Caco-2 (cell line): ENCODE measurements around the gene CCDC175. TPM values are rescaled to one million over a fixed set of nuclear protein-coding genes. Genes with fewer than 3 reads are reported as not detected.

Experiments
- BruUV-seq: library from RNA; stranded (reverse); fragments of 400-500 nt; replicated peaks from 2 replicates; lab custom pipeline; 2021; lab: Mats Ljungman, UMichigan
- CTCF ChIA-PET: fragments of 300-600 bp; sonication (Branson Sonifier 250); formaldehyde crosslinking; loops from one replicate; lab custom pipeline; 2022; ENCODE audit warnings: antibody characterized with exemption; lab: Charles Lee
- POLR2A ChIA-PET: fragments of 300-600 bp; sonication (Branson Sonifier 250); formaldehyde crosslinking; loops from one replicate; lab custom pipeline; 2022; ENCODE audit warnings: antibody characterized with exemption; lab: Charles Lee
- DNase-seq, 2 experiments: peaks; one replicate each; pipeline versions ENCODE4 v3.0.0 to v3.0.0-alpha.2; 2020 to 2022
- H3K27me3 ChIP-seq: replicated peaks from 2 replicates; pipeline ENCODE4 v1.6.0; 2011; ENCODE audit warnings: low read length; ENCODE audit not compliant: control insufficient read depth, insufficient read depth
- H3K36me3 ChIP-seq: 2 replicates; pipeline ENCODE4 v1.5.1; 2011; ENCODE audit warnings: low read length; ENCODE audit not compliant: control insufficient read depth, insufficient read depth
- H3K4me1 ChIP-seq: fragments of 250-450 bp; sonication (Bioruptor Pico); 2 replicates; pipeline ENCODE4 v1.5.1; 2020; ENCODE audit warnings: mild to moderate bottlenecking
- H3K4me3 ChIP-seq: 2 replicates; pipeline ENCODE4 v1.5.1; 2011; ENCODE audit warnings: low read depth, mild to moderate bottlenecking, control low read depth, low read length
- H3K9me3 ChIP-seq: fragments of 250-450 bp; sonication (Bioruptor Pico); 2 replicates; pipeline ENCODE4 v1.5.1; 2020; ENCODE audit warnings: mild to moderate bottlenecking, moderate library complexity
- H3K27ac Mint-ChIP-seq: one replicate; pipeline ENCODE4 v1.8.0; 2022; ENCODE audit warnings: mixed read lengths; ENCODE audit not compliant: unreplicated experiment
- H3K27me3 Mint-ChIP-seq: one replicate; pipeline ENCODE4 v1.8.0; 2022; ENCODE audit warnings: mixed read lengths; ENCODE audit not compliant: insufficient read depth, unreplicated experiment
- H3K36me3 Mint-ChIP-seq: one replicate; pipeline ENCODE4 v1.8.0; 2022; ENCODE audit warnings: mild to moderate bottlenecking, mixed read lengths; ENCODE audit not compliant: insufficient read depth, unreplicated experiment
- H3K4me1 Mint-ChIP-seq: one replicate; pipeline ENCODE4 v1.8.0; 2022; ENCODE audit warnings: low read depth, mixed read lengths; ENCODE audit not compliant: unreplicated experiment
- H3K4me3 Mint-ChIP-seq: one replicate; pipeline ENCODE4 v1.8.0; 2022; ENCODE audit warnings: mild to moderate bottlenecking, moderate library complexity, mixed read lengths; ENCODE audit not compliant: unreplicated experiment
- H3K9me3 Mint-ChIP-seq: one replicate; pipeline ENCODE4 v1.8.0; 2022; ENCODE audit warnings: mixed read lengths; ENCODE audit not compliant: unreplicated experiment
- CTCF ChIP-seq, 2 experiments: fragments of 200-600 bp in 1 of 2; IDR thresholded peaks; 1 replicate in 1 of 2; 2 replicates in 1 of 2; pipeline versions ENCODE4 v1.5.1 to v1.8.0; 2011 to 2022; ENCODE audit warnings: antibody characterized with exemption in 1 of 2, control low read depth in 1 of 2, inconsistent platforms in 1 of 2, low read depth in 1 of 2, low read length in 1 of 2, mild to moderate bottlenecking in 1 of 2, moderate library complexity in 1 of 2; ENCODE audit not compliant: insufficient read depth in 1 of 2, severe bottlenecking in 1 of 2, unreplicated experiment in 1 of 2
- intact Hi-C: fragments of 100-400 bp; cut with micrococcal nuclease; formaldehyde crosslinking; loops from one replicate; pipeline ENCODE4 v1.10.0; 2022; ENCODE audit not compliant: unreplicated experiment
- total RNA-seq: library from RNA; stranded (reverse); gene quantifications from 2 replicates; pipeline ENCODE4 v1.2.3, GENCODE V29; 2022

The CCDC175 gene
- total RNA-seq, 1 experiment from 2014 or later = not detected

- Mint-ChIP-seq H3K9me3 (no peaks in the 10 kb centered on the region), H3K4me1 (no peaks in the 10 kb centered on the region), H3K36me3 (no peaks in the 10 kb centered on the region), H3K27ac (no peak overlapping the region), H3K4me3 (no peak overlapping the region), H3K27me3 (no peaks in the 10 kb centered on the region)
- H3K4me3 ChIP-seq = no peak overlapping the region
- ChIA-PET CTCF (no interaction called here), POLR2A (no interaction called here)
- DNase-seq = no peak
- no peaks in the 10 kb centered on the region for H3K27me3 ChIP-seq
- H3K36me3 ChIP-seq = no peaks in the 10 kb centered on the region
- no peaks in the 10 kb centered on the region for H3K9me3 ChIP-seq
- TF ChIP-seq CTCF (IDR thresholded peaks at IDR 0.05; ENCODE audit: insufficient read depth in 1 of 2, low read depth in 1 of 2, low read length in 1 of 2, severe bottlenecking in 1 of 2, unreplicated experiment in 1 of 2) = no peak
- BruUV-seq = no TSS peak
- intact Hi-C loops = no loop called here
- H3K4me1 ChIP-seq = no peaks in the 10 kb centered on the region
These were observed 39.1 kb downstream of the CCDC175 start for GRCh38 chr14:59537476-59537875.

DNA sequence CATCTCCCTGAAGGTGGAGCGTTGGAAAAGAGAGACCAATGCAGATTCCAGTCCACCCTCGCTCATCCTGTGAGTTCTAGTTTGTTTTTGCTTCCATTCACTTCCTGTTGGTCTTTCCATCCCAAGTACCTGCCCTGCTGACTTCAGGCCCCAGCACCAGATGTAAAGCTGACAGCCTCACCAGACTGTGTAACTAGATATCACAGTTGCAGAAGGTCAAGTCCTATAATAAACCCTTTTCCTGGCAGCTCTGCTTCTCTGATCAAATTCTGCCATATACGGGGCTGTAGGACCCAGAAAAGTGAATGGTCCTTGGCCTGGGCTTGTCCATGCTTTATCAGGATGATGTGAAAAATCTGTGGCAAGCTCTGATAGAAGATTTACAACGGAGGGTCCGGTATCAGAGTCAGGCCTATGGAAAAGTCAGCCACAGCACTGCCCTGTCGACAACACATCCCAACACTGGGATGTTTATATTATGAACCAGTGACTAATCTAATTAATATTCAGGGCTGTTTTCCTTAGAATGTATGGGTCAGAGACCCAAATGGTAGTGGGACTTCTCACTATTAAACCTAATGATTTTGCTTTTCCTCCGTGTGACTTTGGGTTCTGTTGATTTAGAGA, 42.1 kb downstream of the CCDC175 start:
- Mint-ChIP-seq H3K27ac (no peak overlapping the region), H3K27me3 (no peaks in the 10 kb centered on the region), H3K4me1 (no peaks in the 10 kb centered on the region), H3K9me3 (no peaks in the 10 kb centered on the region), H3K36me3 (no peaks in the 10 kb centered on the region), H3K4me3 (no peak overlapping the region)
- no TSS peak for BruUV-seq
- intact Hi-C loops = no loop called here
- Histone ChIP-seq H3K9me3 (no peaks in the 10 kb centered on the region), H3K27me3 (no peaks in the 10 kb centered on the region), H3K36me3 (no peaks in the 10 kb centered on the region), H3K4me3 (no peak overlapping the region), H3K4me1 (no peaks in the 10 kb centered on the region)
- CTCF ChIA-PET = no interaction called here
- POLR2A ChIA-PET = no interaction called here
- no peak for DNase-seq
- no peak for TF ChIP-seq CTCF (IDR thresholded peaks at IDR 0.05; ENCODE audit: insufficient read depth in 1 of 2, low read depth in 1 of 2, low read length in 1 of 2, severe bottlenecking in 1 of 2, unreplicated experiment in 1 of 2)

DNA sequence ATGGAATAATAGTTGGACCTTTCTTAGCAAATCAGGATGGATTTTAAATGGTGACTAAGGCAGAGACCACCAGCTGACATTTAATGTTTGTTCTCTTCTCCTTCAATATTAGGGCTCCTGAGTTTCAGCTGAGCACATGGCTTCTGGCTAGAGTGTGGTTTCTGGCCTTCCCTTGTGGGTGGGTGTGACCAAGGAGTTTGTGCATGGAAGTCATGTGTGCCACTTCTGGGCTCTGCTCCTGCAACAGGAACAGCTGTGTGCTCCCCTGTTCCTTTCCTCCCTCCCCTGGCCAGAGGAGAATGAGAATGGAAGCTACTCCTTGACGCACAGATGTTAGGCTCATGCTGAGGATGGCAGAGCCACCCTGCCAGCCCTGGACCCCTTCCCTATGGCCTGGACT, 44.2 kb downstream of the CCDC175 start:
- Histone ChIP-seq H3K27me3 (no peaks in the 10 kb centered on the region), H3K4me1 (no peaks in the 10 kb centered on the region), H3K4me3 (no peak overlapping the region), H3K36me3 (no peaks in the 10 kb centered on the region), H3K9me3 (peaks cover 5% of the 10 kb centered on the region; the same call in 1 of the 2 replicates)
- H3K4me1 Mint-ChIP-seq = no peaks in the 10 kb centered on the region
- no peaks in the 10 kb centered on the region for H3K36me3 Mint-ChIP-seq
- CTCF ChIA-PET = no interaction called here
- H3K9me3 Mint-ChIP-seq = peaks cover 7% of the 10 kb centered on the region
- H3K27me3 Mint-ChIP-seq = no peaks in the 10 kb centered on the region
- H3K27ac Mint-ChIP-seq = no peak overlapping the region
- BruUV-seq = no TSS peak
- intact Hi-C loops = no loop called here
- H3K4me3 Mint-ChIP-seq = no peak overlapping the region
- POLR2A ChIA-PET = no interaction called here
- TF ChIP-seq CTCF (IDR thresholded peaks at IDR 0.05; ENCODE audit: insufficient read depth in 1 of 2, low read depth in 1 of 2, low read length in 1 of 2, severe bottlenecking in 1 of 2, unreplicated experiment in 1 of 2) = no peak
- DNase-seq = no peak
